ENCODE results near the gene PCMTD2. TPM values are rescaled to one million over a fixed set of nuclear protein-coding genes. Genes with fewer than 3 reads are reported as not detected.

Gene PCMTD2
- total RNA-seq, 4 donors from 2014 or later = 34.5 to 58.9 (median 47.8) TPM

- peaks cover 0 to 26% (median 0%) of the 10 kb centered on the region in 4 donors for H3K27me3 ChIP-seq
- no peak overlapping the region for H3K27ac ChIP-seq
- no peak for DNase-seq
- H3K4me1 ChIP-seq = peaks cover 0 to 39% (median 10%) of the 10 kb centered on the region in 3 donors
- 51 to 60% methylated on average over 3 of the region's 3 CpGs for WGBS, 2 donors
- H3K4me3 ChIP-seq = no peak overlapping the region
- H3K36me3 ChIP-seq = no peaks in the 10 kb centered on the region
- intact Hi-C loops (cut with DNase I) = no loop called here
- no peak for TF ChIP-seq CTCF (IDR thresholded peaks at IDR 0.05)
- TF ChIP-seq POLR2A (IDR thresholded peaks at IDR 0.05) = no peak
- no peaks in the 10 kb centered on the region for H3K9me3 ChIP-seq
These were observed 39.5 kb upstream of the PCMTD2 start for GRCh38 chr20:64216036-64216435.

GRCh38 chr20:64216910-64217309 lies 38.6 kb upstream of the PCMTD2 start:
- H3K27ac ChIP-seq = no peak overlapping the region
- no peak for TF ChIP-seq POLR2A (IDR thresholded peaks at IDR 0.05)
- TF ChIP-seq CTCF (IDR thresholded peaks at IDR 0.05) = no peak
- intact Hi-C loops (cut with DNase I) = no loop called here
- H3K27me3 ChIP-seq = peaks cover 0 to 27% (median 0%) of the 10 kb centered on the region in 4 donors
- DNase-seq = no peak
- 56 to 95% methylated on average over 3 to 9 of the region's 11 CpGs for WGBS, 2 donors
- no peak overlapping the region for H3K4me3 ChIP-seq
- H3K36me3 ChIP-seq = no peaks in the 10 kb centered on the region
- no peaks in the 10 kb centered on the region for H3K9me3 ChIP-seq
- peaks cover 0 to 41% (median 10%) of the 10 kb centered on the region in 3 donors for H3K4me1 ChIP-seq

GRCh38 chr20:64217539-64218221 lies 37.9 kb upstream of the PCMTD2 start:
- intact Hi-C loops (cut with DNase I) = no loop called here
- Histone ChIP-seq H3K36me3 (no peaks in the 10 kb centered on the region), H3K27me3 (peaks cover 0 to 27% (median 0%) of the 10 kb centered on the region in 4 donors), H3K4me3 (no peak overlapping the region), H3K27ac (no peak overlapping the region), H3K4me1 (peaks cover 0 to 40% (median 8%) of the 10 kb centered on the region in 3 donors), H3K9me3 (no peaks in the 10 kb centered on the region)
- TF ChIP-seq POLR2A (IDR thresholded peaks at IDR 0.05) (no peak), CTCF (IDR thresholded peaks at IDR 0.05) (no peak)
- 28 to 52% methylated on average over 11 of the region's 13 CpGs for WGBS, 2 donors
- no peak for DNase-seq

GRCh38 chr20:64219202-64219601 lies 36.3 kb upstream of the PCMTD2 start:
- Histone ChIP-seq H3K4me1 (peaks cover 0 to 37% (median 10%) of the 10 kb centered on the region in 3 donors), H3K9me3 (no peaks in the 10 kb centered on the region), H3K27me3 (peaks cover 0 to 31% (median 0%) of the 10 kb centered on the region in 4 donors), H3K4me3 (no peak overlapping the region), H3K27ac (no peak overlapping the region), H3K36me3 (no peaks in the 10 kb centered on the region)
- DNase-seq = no peak
- TF ChIP-seq POLR2A (IDR thresholded peaks at IDR 0.05) (no peak), CTCF (IDR thresholded peaks at IDR 0.05) (no peak)
- WGBS, 2 donors = 50 to 75% methylated on average over 11 of the region's 12 CpGs
- intact Hi-C loops (cut with DNase I) = no loop called here

GRCh38 chr20:64219730-64220129 lies 35.8 kb upstream of the PCMTD2 start:
- intact Hi-C loops (cut with DNase I) = no loop called here
- no peaks in the 10 kb centered on the region for H3K36me3 ChIP-seq
- no peak for TF ChIP-seq CTCF (IDR thresholded peaks at IDR 0.05)
- TF ChIP-seq POLR2A (IDR thresholded peaks at IDR 0.05) = no peak
- DNase-seq = no peak
- no peaks in the 10 kb centered on the region for H3K9me3 ChIP-seq
- peaks cover 0 to 35% (median 10%) of the 10 kb centered on the region in 3 donors for H3K4me1 ChIP-seq
- WGBS, 2 donors = 80 to 81% methylated on average over 2 to 10 of the region's 16 CpGs
- peaks cover 0 to 31% (median 0%) of the 10 kb centered on the region in 4 donors for H3K27me3 ChIP-seq
- H3K27ac ChIP-seq = no peak overlapping the region
- no peak overlapping the region for H3K4me3 ChIP-seq
